GM23338 (cell line): ENCODE results near the gene PROC. TPM values are rescaled to one million over a fixed set of nuclear protein-coding genes. Genes with fewer than 3 reads are reported as not detected.

ENCODE experiments used
- ATAC-seq: fragments of 200-7000 bp; cut with Tn5 transposase; 3 replicates; pipeline ENCODE4 v1.9.1; 2020
- DNase-seq: peaks from one replicate; pipeline ENCODE4 v3.0.0-alpha.2; 2015; ENCODE audit warnings: low spot score
- H2AFZ ChIP-seq: fragments of 200-600 bp; sonication (generic); 2 replicates; pipeline ENCODE4 v1.8.0; 2016; ENCODE audit warnings: antibody characterized with exemption, mild to moderate bottlenecking, moderate library complexity
- H3F3A ChIP-seq: fragments of 200-600 bp; sonication (generic); replicated peaks from 2 replicates; pipeline ENCODE4 v1.8.0; 2017; ENCODE audit warnings: antibody characterized with exemption, mixed run types, low read depth
- H3K27ac ChIP-seq: fragments of 200-600 bp; sonication (generic); 2 replicates; pipeline ENCODE4 v1.6.1; 2016; ENCODE audit warnings: low read depth
- H3K27me3 ChIP-seq: fragments of 200-600 bp; sonication (generic); 2 replicates; pipeline ENCODE4 v1.8.0; 2016; ENCODE audit warnings: mild to moderate bottlenecking, mixed run types, moderate library complexity; ENCODE audit not compliant: insufficient read depth
- H3K36me3 ChIP-seq: fragments of 200-600 bp; sonication (generic); 2 replicates; pipeline ENCODE4 v1.8.0; 2016; ENCODE audit warnings: mild to moderate bottlenecking; ENCODE audit not compliant: insufficient read depth
- H3K4me1 ChIP-seq: fragments of 200-600 bp; sonication (generic); 2 replicates; pipeline ENCODE4 v1.8.0; 2016; ENCODE audit warnings: mild to moderate bottlenecking, moderate library complexity; ENCODE audit not compliant: insufficient read depth
- H3K4me2 ChIP-seq: fragments of 200-600 bp; sonication (generic); 2 replicates; pipeline ENCODE4 v1.7.1; 2017; ENCODE audit warnings: mixed run types
- H3K4me3 ChIP-seq: fragments of 200-600 bp; sonication (generic); 2 replicates; pipeline ENCODE4 v1.6.1; 2016; ENCODE audit warnings: mixed run types
- H3K79me2 ChIP-seq: fragments of 200-600 bp; sonication (generic); replicated peaks from 2 replicates; pipeline ENCODE4 v1.8.0; 2017; ENCODE audit warnings: mild to moderate bottlenecking; ENCODE audit not compliant: insufficient read depth
- H3K9me2 ChIP-seq: fragments of 200-600 bp; sonication (generic); 2 replicates; pipeline ENCODE4 v1.8.0; 2017; ENCODE audit not compliant: insufficient read depth
- H4K20me1 ChIP-seq: fragments of 200-600 bp; sonication (generic); replicated peaks from 2 replicates; pipeline ENCODE4 v1.8.0; 2017; ENCODE audit warnings: mild to moderate bottlenecking; ENCODE audit not compliant: insufficient read depth
- H3K27ac Mint-ChIP-seq: 2 replicates; pipeline ENCODE4 v1.8.0; 2020; ENCODE audit warnings: inconsistent platforms, mild to moderate bottlenecking, moderate library complexity, mixed read lengths
- H3K27me3 Mint-ChIP-seq: 3 replicates; pipeline ENCODE4 v1.8.0; 2022; ENCODE audit warnings: low read depth, mild to moderate bottlenecking, moderate library complexity, mixed read lengths, inconsistent platforms; ENCODE audit not compliant: insufficient read depth, poor library complexity
- H3K36me3 Mint-ChIP-seq: 3 replicates; pipeline ENCODE4 v1.8.0; 2021; ENCODE audit warnings: low read depth, mild to moderate bottlenecking, inconsistent platforms, moderate library complexity, mixed read lengths
- H3K4me1 Mint-ChIP-seq: 3 replicates; pipeline ENCODE4 v1.8.0; 2020; ENCODE audit warnings: mild to moderate bottlenecking, inconsistent platforms, mixed read lengths
- H3K4me3 Mint-ChIP-seq: 3 replicates; pipeline ENCODE4 v1.8.0; 2021; ENCODE audit warnings: moderate library complexity, mild to moderate bottlenecking, inconsistent platforms, mixed read lengths
- H3K9me3 Mint-ChIP-seq: 3 replicates; pipeline ENCODE4 v1.8.0; 2020; ENCODE audit warnings: moderate library complexity, mild to moderate bottlenecking, inconsistent platforms, mixed read lengths
- NANOG ChIP-seq: IDR thresholded peaks from 2 replicates; pipeline ENCODE4 v1.6.1; 2016; ENCODE audit warnings: antibody characterized with exemption, borderline replicate concordance
- ZNF114 ChIP-seq: fragments of 250-450 bp; sonication (Bioruptor Pico); IDR thresholded peaks from 2 replicates; pipeline ENCODE4 v1.5.0; 2020; ENCODE audit warnings: mild to moderate bottlenecking, moderate library complexity
- polyA plus RNA-seq: library from polyadenylated mRNA; unstranded; fragments of >200 nt; fragmentation: Nextera tagmentation; extraction: Ambion mirVana; gene quantifications from 2 replicates; pipeline ENCODE4 v1.2.1, GENCODE V29; 2016
- total RNA-seq: library from RNA; depleted of rRNA; stranded (reverse); fragments of >200 nt; shearing (Covaris generic); gene quantifications from 2 replicates; pipeline ENCODE4 v1.2.3, GENCODE V29; 2014
- TF ChIP-seq, protein P1 (sequence below): IDR thresholded peaks from one replicate; pipeline ENCODE4 v1.6.1; 2018; ENCODE audit warnings: antibody characterized with exemption; ENCODE audit not compliant: unreplicated experiment
- TF ChIP-seq, protein P2 (sequence below): fragments of 250-450 bp; sonication (Bioruptor Pico); IDR thresholded peaks from 2 replicates; pipeline ENCODE4 v1.5.0; 2020; ENCODE audit warnings: mild to moderate bottlenecking, moderate library complexity

The PROC gene
- total and polyA plus RNA-seq, 2 experiments from 2014 or later = 1.7 to 2.4 TPM

DNA sequence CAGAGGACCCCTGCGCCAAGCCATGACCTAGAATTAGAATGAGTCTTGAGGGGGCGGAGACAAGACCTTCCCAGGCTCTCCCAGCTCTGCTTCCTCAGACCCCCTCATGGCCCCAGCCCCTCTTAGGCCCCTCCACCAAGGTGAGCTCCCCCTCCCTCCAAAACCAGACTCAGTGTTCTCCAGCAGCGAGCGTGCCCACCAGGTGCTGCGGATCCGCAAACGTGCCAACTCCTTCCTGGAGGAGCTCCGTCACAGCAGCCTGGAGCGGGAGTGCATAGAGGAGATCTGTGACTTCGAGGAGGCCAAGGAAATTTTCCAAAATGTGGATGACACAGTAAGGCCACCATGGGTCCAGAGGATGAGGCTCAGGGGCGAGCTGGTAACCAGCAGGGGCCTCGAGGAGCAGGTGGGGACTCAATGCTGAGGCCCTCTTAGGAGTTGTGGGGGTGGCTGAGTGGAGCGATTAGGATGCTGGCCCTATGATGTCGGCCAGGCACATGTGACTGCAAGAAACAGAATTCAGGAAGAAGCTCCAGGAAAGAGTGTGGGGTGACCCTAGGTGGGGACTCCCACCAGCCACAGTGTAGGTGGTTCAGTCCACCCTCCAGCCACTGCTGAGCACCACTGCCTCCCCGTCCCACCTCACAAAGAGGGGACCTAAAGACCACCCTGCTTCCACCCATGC lies 3.0 kb downstream of the PROC start (continued):
- TF ChIP-seq, protein P1, sequence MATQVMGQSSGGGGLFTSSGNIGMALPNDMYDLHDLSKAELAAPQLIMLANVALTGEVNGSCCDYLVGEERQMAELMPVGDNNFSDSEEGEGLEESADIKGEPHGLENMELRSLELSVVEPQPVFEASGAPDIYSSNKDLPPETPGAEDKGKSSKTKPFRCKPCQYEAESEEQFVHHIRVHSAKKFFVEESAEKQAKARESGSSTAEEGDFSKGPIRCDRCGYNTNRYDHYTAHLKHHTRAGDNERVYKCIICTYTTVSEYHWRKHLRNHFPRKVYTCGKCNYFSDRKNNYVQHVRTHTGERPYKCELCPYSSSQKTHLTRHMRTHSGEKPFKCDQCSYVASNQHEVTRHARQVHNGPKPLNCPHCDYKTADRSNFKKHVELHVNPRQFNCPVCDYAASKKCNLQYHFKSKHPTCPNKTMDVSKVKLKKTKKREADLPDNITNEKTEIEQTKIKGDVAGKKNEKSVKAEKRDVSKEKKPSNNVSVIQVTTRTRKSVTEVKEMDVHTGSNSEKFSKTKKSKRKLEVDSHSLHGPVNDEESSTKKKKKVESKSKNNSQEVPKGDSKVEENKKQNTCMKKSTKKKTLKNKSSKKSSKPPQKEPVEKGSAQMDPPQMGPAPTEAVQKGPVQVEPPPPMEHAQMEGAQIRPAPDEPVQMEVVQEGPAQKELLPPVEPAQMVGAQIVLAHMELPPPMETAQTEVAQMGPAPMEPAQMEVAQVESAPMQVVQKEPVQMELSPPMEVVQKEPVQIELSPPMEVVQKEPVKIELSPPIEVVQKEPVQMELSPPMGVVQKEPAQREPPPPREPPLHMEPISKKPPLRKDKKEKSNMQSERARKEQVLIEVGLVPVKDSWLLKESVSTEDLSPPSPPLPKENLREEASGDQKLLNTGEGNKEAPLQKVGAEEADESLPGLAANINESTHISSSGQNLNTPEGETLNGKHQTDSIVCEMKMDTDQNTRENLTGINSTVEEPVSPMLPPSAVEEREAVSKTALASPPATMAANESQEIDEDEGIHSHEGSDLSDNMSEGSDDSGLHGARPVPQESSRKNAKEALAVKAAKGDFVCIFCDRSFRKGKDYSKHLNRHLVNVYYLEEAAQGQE = no peak
- no peak for TF ChIP-seq NANOG

DNA sequence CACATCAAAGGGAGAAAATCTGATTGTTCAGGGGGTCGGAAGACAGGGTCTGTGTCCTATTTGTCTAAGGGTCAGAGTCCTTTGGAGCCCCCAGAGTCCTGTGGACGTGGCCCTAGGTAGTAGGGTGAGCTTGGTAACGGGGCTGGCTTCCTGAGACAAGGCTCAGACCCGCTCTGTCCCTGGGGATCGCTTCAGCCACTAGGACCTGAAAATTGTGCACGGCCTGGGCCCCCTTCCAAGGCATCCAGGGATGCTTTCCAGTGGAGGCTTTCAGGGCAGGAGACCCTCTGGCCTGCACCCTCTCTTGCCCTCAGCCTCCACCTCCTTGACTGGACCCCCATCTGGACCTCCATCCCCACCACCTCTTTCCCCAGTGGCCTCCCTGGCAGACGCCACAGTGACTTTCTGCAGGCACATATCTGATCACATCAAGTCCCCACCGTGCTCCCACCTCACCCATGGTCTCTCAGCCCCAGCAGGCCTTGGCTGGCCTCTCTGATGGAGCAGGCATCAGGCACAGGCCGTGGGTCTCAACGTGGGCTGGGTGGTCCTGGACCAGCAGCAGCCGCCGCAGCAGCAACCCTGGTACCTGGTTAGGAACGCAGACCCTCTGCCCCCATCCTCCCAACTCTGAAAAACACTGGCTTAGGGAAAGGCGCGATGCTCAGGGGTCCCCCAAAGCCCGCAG lies 3.8 kb downstream of the PROC start:
- no peaks in the 10 kb centered on the region for H3K9me2 ChIP-seq
- no peaks in the 10 kb centered on the region for H3F3A ChIP-seq
- H3K27me3 Mint-ChIP-seq = peaks cover 52% of the 10 kb centered on the region
- ATAC-seq (no peak), DNase-seq (no peak)
- no peaks in the 10 kb centered on the region for H4K20me1 ChIP-seq
- H3K4me2 ChIP-seq = peak overlapping the region; percentile 80
- H3K4me3 Mint-ChIP-seq = peak overlapping the region; percentile 61
- H3K4me1 ChIP-seq = peaks cover 12% of the 10 kb centered on the region; the same call in 1 of the 2 replicates
- no peaks in the 10 kb centered on the region for H3K36me3 ChIP-seq
- no peak overlapping the region for H3K27ac ChIP-seq
- H3K4me3 ChIP-seq = peak overlapping the region; percentile 88
- H3K27ac Mint-ChIP-seq = no peak overlapping the region
- no peaks in the 10 kb centered on the region for H3K79me2 ChIP-seq
- TF ChIP-seq ZNF114 = no peak
- TF ChIP-seq, protein P2, sequence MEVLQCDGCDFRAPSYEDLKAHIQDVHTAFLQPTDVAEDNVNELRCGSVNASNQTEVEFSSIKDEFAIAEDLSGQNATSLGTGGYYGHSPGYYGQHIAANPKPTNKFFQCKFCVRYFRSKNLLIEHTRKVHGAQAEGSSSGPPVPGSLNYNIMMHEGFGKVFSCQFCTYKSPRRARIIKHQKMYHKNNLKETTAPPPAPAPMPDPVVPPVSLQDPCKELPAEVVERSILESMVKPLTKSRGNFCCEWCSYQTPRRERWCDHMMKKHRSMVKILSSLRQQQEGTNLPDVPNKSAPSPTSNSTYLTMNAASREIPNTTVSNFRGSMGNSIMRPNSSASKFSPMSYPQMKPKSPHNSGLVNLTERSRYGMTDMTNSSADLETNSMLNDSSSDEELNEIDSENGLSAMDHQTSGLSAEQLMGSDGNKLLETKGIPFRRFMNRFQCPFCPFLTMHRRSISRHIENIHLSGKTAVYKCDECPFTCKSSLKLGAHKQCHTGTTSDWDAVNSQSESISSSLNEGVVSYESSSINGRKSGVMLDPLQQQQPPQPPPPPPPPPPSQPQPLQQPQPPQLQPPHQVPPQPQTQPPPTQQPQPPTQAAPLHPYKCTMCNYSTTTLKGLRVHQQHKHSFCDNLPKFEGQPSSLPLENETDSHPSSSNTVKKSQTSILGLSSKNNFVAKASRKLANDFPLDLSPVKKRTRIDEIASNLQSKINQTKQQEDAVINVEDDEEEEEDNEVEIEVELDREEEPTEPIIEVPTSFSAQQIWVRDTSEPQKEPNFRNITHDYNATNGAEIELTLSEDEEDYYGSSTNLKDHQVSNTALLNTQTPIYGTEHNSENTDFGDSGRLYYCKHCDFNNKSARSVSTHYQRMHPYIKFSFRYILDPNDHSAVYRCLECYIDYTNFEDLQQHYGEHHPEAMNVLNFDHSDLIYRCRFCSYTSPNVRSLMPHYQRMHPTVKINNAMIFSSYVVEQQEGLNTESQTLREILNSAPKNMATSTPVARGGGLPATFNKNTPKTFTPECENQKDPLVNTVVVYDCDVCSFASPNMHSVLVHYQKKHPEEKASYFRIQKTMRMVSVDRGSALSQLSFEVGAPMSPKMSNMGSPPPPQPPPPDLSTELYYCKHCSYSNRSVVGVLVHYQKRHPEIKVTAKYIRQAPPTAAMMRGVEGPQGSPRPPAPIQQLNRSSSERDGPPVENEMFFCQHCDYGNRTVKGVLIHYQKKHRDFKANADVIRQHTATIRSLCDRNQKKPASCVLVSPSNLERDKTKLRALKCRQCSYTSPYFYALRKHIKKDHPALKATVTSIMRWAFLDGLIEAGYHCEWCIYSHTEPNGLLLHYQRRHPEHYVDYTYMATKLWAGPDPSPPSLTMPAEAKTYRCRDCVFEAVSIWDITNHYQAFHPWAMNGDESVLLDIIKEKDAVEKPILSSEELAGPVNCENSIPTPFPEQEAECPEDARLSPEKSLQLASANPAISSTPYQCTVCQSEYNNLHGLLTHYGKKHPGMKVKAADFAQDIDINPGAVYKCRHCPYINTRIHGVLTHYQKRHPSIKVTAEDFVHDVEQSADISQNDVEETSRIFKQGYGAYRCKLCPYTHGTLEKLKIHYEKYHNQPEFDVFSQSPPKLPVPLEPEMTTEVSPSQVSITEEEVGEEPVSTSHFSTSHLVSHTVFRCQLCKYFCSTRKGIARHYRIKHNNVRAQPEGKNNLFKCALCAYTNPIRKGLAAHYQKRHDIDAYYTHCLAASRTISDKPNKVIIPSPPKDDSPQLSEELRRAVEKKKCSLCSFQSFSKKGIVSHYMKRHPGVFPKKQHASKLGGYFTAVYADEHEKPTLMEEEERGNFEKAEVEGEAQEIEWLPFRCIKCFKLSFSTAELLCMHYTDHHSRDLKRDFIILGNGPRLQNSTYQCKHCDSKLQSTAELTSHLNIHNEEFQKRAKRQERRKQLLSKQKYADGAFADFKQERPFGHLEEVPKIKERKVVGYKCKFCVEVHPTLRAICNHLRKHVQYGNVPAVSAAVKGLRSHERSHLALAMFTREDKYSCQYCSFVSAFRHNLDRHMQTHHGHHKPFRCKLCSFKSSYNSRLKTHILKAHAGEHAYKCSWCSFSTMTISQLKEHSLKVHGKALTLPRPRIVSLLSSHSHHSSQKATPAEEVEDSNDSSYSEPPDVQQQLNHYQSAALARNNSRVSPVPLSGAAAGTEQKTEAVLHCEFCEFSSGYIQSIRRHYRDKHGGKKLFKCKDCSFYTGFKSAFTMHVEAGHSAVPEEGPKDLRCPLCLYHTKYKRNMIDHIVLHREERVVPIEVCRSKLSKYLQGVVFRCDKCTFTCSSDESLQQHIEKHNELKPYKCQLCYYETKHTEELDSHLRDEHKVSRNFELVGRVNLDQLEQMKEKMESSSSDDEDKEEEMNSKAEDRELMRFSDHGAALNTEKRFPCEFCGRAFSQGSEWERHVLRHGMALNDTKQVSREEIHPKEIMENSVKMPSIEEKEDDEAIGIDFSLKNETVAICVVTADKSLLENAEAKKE (CRISPR knock-in tag) = no peak
- H3K36me3 Mint-ChIP-seq = no peaks in the 10 kb centered on the region; the same call in 2 of the 3 replicates
- H3K4me1 Mint-ChIP-seq = peaks cover 14% of the 10 kb centered on the region
- peak overlapping the region; percentile 99; the same call in 1 of the 2 replicates for H2AFZ ChIP-seq
- no peaks in the 10 kb centered on the region; the same call in none of the 3 replicates for H3K9me3 Mint-ChIP-seq
- H3K27me3 ChIP-seq = peaks cover 53% of the 10 kb centered on the region
